HepG2 (cell line): ENCODE data around the gene SLC13A5. TPM values are rescaled to one million over a fixed set of nuclear protein-coding genes. Genes with fewer than 3 reads are reported as not detected.

ENCODE experiments used
- AGO2 ChIP-seq: fragments of 200-400 bp; formaldehyde crosslinking; optimal IDR thresholded peaks from 2 replicates; pipeline ENCODE3; 2017; ENCODE audit warnings: mild to moderate bottlenecking, low read depth, low read length, moderate library complexity
- HDAC2 ChIP-seq: sonication (generic); formaldehyde crosslinking; IDR thresholded peaks from 2 replicates; pipeline ENCODE4 v1.4.0; 2020; ENCODE audit warnings: missing genetic modification reagents
- NR0B2 ChIP-seq: sonication (generic); formaldehyde crosslinking; IDR thresholded peaks from 2 replicates; pipeline ENCODE4 v1.4.0; 2020; ENCODE audit warnings: mild to moderate bottlenecking, missing genetic modification reagents
- RBFOX2 ChIP-seq: fragments of 200-400 bp; formaldehyde crosslinking; IDR thresholded peaks from 2 replicates; pipeline ENCODE4 v1.6.1; 2017; ENCODE audit warnings: low read depth, mild to moderate bottlenecking, low read length
- SKI ChIP-seq: fragments of 450-650 bp; IDR thresholded peaks from one replicate; pipeline ENCODE4 v1.6.1; 2018; ENCODE audit warnings: mild to moderate bottlenecking; ENCODE audit not compliant: partially characterized antibody
- SMAD9 ChIP-seq: sonication (generic); formaldehyde crosslinking; IDR thresholded peaks from 2 replicates; pipeline ENCODE4 v1.5.1; 2020; ENCODE audit warnings: mild to moderate bottlenecking, missing genetic modification reagents
- SNRNP70 ChIP-seq: fragments of 200-400 bp; formaldehyde crosslinking; IDR thresholded peaks from 2 replicates; pipeline ENCODE4 v1.6.1; 2017; ENCODE audit warnings: mild to moderate bottlenecking, low read depth, low read length, moderate library complexity
- SRSF1 ChIP-seq: fragments of 200-400 bp; formaldehyde crosslinking; optimal IDR thresholded peaks from 2 replicates; pipeline ENCODE3; 2017; ENCODE audit warnings: mild to moderate bottlenecking, low read depth, low read length, moderate library complexity
- TBL1XR1 ChIP-seq: fragments of 150-350 bp; IDR thresholded peaks from 2 replicates; pipeline ENCODE4 v1.6.1; 2014; ENCODE audit warnings: borderline replicate concordance, low read length; ENCODE audit not compliant: partially characterized antibody
- ZFP1 ChIP-seq: IDR thresholded peaks from 2 replicates; pipeline ENCODE4 v1.6.1; 2016
- ZFP91 ChIP-seq: sonication (generic); formaldehyde crosslinking; IDR thresholded peaks from 2 replicates; pipeline ENCODE4 v1.9.0; 2022; ENCODE audit warnings: missing genetic modification reagents, mild to moderate bottlenecking, borderline replicate concordance
- ZNF160 ChIP-seq: sonication (generic); formaldehyde crosslinking; IDR thresholded peaks from 2 replicates; pipeline ENCODE4 v1.8.0; 2022; ENCODE audit warnings: mild to moderate bottlenecking, inconsistent platforms, missing genetic modification reagents
- ZNF205 ChIP-seq: IDR thresholded peaks from 2 replicates; pipeline ENCODE4 v1.6.1; 2018; ENCODE audit warnings: missing biosample characterization, missing genetic modification reagents
- ZNF256 ChIP-seq: sonication (generic); formaldehyde crosslinking; conservative IDR thresholded peaks from 2 replicates; pipeline ENCODE4 v1.4.0; 2020; ENCODE audit warnings: missing genetic modification reagents
- ZNF264 ChIP-seq: sonication (generic); formaldehyde crosslinking; IDR thresholded peaks from 2 replicates; pipeline ENCODE4 v1.4.0; 2020; ENCODE audit warnings: missing genetic modification reagents
- polyA plus RNA-seq, 8 experiments: library from polyadenylated mRNA; depleted of rRNA in 3 of 8; stranded (reverse) in 7 of 8; unstranded in 1 of 8; fragments of >200 nt; fragmentation: Illumina TruSeq in 4 of 8; extraction: Trizol in 4 of 8; gene quantifications; 2 replicates each; pipeline versions ENCODE4 v1.2.1 to v1.2.3, GENCODE V29; 2011 to 2016; ENCODE audit warnings: low read depth in 4 of 8, missing spikeins in 1 of 8, mixed read lengths in 1 of 8; ENCODE audit not compliant: insufficient read depth in 1 of 8
- total RNA-seq, 5 experiments: library from RNA; depleted of rRNA; stranded (reverse); fragments of >200 nt; fragmentation: Illumina TruSeq; extraction: Trizol; gene quantifications; 2 replicates each; pipeline ENCODE4 v1.2.3, GENCODE V29; 2016; ENCODE audit warnings: low read depth in 1 of 5
- TF ChIP-seq, protein P1 (sequence below): sonication (generic); formaldehyde crosslinking; IDR thresholded peaks from 2 replicates; pipeline ENCODE4 v1.4.0; 2020; ENCODE audit warnings: missing genetic modification reagents, borderline replicate concordance
- TF ChIP-seq, protein P2 (sequence below): sonication (generic); formaldehyde crosslinking; IDR thresholded peaks from 2 replicates; pipeline ENCODE4 v1.8.1; 2023; ENCODE audit warnings: mild to moderate bottlenecking, missing genetic modification reagents
- TF ChIP-seq, protein P3 (sequence below): sonication (generic); formaldehyde crosslinking; IDR thresholded peaks from 2 replicates; pipeline ENCODE4 v1.4.0; 2020; ENCODE audit warnings: missing genetic modification reagents

SLC13A5 gene
- total and polyA plus RNA-seq, 2 of the 13 experiments (the other 11 are each of a cell fraction or from before 2014, with no cell fraction given) = 42.8 to 310 TPM

- TF ChIP-seq, protein P1, sequence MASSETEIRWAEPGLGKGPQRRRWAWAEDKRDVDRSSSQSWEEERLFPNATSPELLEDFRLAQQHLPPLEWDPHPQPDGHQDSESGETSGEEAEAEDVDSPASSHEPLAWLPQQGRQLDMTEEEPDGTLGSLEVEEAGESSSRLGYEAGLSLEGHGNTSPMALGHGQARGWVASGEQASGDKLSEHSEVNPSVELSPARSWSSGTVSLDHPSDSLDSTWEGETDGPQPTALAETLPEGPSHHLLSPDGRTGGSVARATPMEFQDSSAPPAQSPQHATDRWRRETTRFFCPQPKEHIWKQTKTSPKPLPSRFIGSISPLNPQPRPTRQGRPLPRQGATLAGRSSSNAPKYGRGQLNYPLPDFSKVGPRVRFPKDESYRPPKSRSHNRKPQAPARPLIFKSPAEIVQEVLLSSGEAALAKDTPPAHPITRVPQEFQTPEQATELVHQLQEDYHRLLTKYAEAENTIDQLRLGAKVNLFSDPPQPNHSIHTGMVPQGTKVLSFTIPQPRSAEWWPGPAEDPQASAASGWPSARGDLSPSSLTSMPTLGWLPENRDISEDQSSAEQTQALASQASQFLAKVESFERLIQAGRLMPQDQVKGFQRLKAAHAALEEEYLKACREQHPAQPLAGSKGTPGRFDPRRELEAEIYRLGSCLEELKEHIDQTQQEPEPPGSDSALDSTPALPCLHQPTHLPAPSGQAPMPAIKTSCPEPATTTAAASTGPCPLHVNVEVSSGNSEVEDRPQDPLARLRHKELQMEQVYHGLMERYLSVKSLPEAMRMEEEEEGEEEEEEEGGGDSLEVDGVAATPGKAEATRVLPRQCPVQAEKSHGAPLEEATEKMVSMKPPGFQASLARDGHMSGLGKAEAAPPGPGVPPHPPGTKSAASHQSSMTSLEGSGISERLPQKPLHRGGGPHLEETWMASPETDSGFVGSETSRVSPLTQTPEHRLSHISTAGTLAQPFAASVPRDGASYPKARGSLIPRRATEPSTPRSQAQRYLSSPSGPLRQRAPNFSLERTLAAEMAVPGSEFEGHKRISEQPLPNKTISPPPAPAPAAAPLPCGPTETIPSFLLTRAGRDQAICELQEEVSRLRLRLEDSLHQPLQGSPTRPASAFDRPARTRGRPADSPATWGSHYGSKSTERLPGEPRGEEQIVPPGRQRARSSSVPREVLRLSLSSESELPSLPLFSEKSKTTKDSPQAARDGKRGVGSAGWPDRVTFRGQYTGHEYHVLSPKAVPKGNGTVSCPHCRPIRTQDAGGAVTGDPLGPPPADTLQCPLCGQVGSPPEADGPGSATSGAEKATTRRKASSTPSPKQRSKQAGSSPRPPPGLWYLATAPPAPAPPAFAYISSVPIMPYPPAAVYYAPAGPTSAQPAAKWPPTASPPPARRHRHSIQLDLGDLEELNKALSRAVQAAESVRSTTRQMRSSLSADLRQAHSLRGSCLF = 0 out of 2 replicates have a peak, but pooled peaks have one; percentile 61
- TF ChIP-seq NR0B2 (CRISPR knock-in tag) = no peak; the same call in 1 of the 2 replicates
- no peak for TF ChIP-seq SNRNP70
- TF ChIP-seq, protein P2, sequence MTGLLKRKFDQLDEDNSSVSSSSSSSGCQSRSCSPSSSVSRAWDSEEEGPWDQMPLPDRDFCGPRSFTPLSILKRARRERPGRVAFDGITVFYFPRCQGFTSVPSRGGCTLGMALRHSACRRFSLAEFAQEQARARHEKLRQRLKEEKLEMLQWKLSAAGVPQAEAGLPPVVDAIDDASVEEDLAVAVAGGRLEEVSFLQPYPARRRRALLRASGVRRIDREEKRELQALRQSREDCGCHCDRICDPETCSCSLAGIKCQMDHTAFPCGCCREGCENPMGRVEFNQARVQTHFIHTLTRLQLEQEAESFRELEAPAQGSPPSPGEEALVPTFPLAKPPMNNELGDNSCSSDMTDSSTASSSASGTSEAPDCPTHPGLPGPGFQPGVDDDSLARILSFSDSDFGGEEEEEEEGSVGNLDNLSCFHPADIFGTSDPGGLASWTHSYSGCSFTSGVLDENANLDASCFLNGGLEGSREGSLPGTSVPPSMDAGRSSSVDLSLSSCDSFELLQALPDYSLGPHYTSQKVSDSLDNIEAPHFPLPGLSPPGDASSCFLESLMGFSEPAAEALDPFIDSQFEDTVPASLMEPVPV (CRISPR knock-in tag) = peak; percentile 94
- peak; percentile 63; the same call in 1 of the 2 replicates for TF ChIP-seq HDAC2 (CRISPR knock-in tag)
- no peak for TF ChIP-seq SMAD9 (CRISPR knock-in tag)
- TF ChIP-seq ZFP91 (CRISPR knock-in tag) = peak; percentile 35
- TF ChIP-seq ZNF264 (CRISPR knock-in tag) = peak; percentile 61; the same call in 1 of the 2 replicates
- peak; percentile 73 for TF ChIP-seq SRSF1
- peak; percentile 100 for TF ChIP-seq RBFOX2
- peak; percentile 28; the same call in 1 of the 2 replicates for TF ChIP-seq ZNF205 (CRISPR knock-in tag)
- no peak for TF ChIP-seq ZFP1 (CRISPR knock-in tag)
- peak; percentile 89 for TF ChIP-seq AGO2
- peak; percentile 29; the same call in 1 of the 2 replicates for TF ChIP-seq ZNF160
- 0 out of 2 replicates have a peak, but pooled peaks have one; percentile 37 for TF ChIP-seq ZNF256
- TF ChIP-seq, protein P3, sequence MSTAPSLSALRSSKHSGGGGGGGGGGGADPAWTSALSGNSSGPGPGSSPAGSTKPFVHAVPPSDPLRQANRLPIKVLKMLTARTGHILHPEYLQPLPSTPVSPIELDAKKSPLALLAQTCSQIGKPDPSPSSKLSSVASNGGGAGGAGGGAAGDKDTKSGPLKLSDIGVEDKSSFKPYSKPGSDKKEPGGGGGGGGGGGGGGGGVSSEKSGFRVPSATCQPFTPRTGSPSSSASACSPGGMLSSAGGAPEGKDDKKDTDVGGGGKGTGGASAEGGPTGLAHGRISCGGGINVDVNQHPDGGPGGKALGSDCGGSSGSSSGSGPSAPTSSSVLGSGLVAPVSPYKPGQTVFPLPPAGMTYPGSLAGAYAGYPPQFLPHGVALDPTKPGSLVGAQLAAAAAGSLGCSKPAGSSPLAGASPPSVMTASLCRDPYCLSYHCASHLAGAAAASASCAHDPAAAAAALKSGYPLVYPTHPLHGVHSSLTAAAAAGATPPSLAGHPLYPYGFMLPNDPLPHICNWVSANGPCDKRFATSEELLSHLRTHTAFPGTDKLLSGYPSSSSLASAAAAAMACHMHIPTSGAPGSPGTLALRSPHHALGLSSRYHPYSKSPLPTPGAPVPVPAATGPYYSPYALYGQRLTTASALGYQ (CRISPR knock-in tag) = peak; percentile 62; the same call in 1 of the 2 replicates
- TF ChIP-seq TBL1XR1 = peak; percentile 32
- TF ChIP-seq SKI = peak; percentile 90
Measured at GRCh38 chr17:6713130-6713917, at the start of gene SLC13A5 (continued).
